Epidermal melanocyte (primary cell): ENCODE results near the gene SLC19A3.
A peak's percentile ranks its signal among the peaks of the same experiment; 100 is the strongest.
"Not testable (repeated sequence)": the region's sequence is repeated elsewhere in the genome, so short reads cannot be mapped to it uniquely, and the experiment has no call there.

Experiments
- DNase-seq: peaks from one replicate; pipeline ENCODE4 v3.0.0; 2011; ENCODE audit warnings: low spot score; ENCODE audit not compliant: insufficient read length

SLC19A3 gene

GRCh38 chr2:227717687-227718567, at the start of gene SLC19A3:
TSS of gene SLC19A3 (minus strand) at chr2:227718028. CDS start at chr2:227702318, 15,710 bp downstream.
- peak; percentile 68 for DNase-seq

GRCh38 chr2:227766373-227766883, 48.6 kb upstream of the SLC19A3 start:
- DNase-seq = peak; percentile 76

GRCh38 chr2:227765788-227766372, 48.1 kb upstream of the SLC19A3 start:
- no peak for DNase-seq

- no peak for DNase-seq
Measured at GRCh38 chr2:227761740-227762476, 44.1 kb upstream of the SLC19A3 start.

DNA sequence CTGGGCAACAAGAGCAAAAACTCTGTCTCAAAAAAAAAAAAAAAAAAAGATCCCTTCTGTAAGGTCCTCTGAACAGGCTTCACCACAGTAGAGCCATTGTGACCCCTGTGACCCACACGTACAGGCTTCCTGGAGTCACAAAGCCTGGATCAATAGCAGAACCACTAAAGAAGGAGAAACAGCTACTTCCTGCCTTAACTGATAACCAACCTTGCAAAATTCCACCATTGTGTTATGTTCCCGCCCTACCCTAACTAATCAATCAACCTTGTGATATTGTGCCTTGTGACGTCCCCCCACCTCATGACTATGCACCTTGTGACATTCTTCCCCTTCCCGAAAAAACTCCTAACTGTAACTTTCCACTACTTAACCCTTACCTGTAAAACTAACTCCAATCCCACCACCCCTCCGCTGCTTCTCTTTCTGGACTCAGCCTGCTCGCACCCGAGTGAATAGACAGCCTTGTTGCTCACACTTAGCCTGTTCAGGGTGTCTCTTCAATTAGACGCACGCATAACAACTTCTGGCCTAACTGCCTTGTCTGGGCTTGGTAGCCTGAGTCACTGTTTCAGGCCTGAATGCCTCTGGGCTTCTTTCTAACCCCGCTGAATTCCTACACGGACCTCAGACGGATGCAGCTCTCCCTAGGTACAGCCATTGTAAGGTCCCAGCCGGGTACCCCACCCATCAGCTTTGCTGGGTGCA, 41.7 kb upstream of the SLC19A3 start:
- no peak for DNase-seq

DNA sequence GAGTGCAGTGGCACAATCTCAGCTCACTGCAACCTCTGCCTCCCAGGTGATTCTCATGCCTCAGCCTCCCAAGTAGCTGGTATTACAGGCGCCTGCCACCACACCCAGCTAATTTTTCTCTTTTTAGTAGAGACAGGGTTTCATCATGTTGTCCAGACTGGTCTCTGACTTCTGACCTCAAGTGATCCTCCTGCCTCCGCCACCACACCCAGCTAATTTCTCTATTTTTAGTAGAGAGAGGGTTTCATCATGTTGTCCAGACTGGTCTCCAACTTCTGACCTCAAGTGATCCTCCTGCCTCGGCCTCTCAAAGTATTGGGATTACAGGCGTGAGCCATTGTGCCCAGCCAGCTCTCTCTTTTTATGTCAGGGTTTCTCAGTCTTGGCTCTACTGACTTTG, 38.4 kb upstream of the SLC19A3 start:
- DNase-seq = not testable (repeated sequence)

GRCh38 chr2:227748079-227748478, 30.3 kb upstream of the SLC19A3 start:
- no peak for DNase-seq

DNA sequence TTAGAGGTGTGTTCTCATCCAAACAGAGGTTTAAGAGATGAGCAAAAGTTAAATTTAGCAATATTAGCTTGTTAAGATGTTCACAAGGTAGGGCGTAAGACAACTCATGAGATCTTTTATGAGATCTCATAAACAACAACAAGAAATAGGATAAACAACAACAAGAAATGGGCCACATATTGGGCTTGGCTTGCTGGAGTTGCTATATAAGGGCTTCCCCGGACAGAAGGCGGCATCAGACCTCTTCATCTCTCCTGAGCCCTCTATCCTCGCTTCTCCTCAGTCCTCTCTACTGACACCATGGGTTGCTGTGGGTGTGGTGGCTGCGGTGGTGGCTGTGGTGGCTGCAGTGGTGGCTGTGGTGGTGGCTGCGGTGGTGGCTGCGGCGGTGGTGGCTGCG, 27.8 kb upstream of the SLC19A3 start, which contains the start of gene SCYGR8:
Gene SCYGR8, plus strand, starts transcription at position 301 of the 400 bp plus-strand sequence. Its CDS starts 0 bp downstream, at position 301.
- DNase-seq = no peak

DNA sequence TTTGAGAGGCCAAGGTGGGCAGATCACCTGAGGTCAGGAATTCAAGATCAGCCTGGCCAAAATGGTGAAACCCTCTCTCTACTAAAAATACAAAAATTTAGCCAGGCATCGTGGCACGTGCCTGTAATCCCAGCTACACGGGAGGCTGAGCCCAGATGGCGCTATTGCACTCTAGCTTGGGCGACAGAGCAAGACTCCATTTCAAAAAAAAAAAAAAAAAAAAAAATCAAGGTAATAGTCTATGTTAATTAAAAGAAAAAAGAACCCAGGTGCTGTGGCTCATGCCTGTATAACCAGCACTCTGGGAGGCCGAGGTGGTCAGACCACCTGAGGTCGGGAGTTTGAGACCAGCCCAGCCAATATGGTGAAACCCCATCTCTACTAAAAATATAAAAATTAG, 22.9 kb upstream of the SLC19A3 start:
- DNase-seq = not testable (repeated sequence)

DNA sequence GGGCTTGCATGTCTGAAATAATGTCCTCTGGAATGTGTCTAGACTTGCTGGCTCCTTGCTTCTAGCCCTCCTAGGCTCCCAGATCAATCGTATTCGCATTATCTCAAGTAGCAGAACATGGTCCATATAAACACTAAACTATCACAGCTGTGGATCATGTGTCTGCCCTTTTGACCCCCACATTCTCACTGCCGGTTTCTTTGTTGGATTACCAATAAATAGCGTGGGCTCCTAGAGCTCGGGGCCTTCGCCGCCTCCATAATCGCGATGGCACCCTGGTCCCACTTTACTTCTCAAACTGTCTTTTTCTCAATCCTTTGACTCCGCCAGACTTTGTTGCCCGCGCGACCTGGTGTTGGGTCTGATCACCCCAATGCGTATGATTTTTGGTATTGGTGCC, 21.5 kb upstream of the SLC19A3 start:
- DNase-seq = no peak

DNA sequence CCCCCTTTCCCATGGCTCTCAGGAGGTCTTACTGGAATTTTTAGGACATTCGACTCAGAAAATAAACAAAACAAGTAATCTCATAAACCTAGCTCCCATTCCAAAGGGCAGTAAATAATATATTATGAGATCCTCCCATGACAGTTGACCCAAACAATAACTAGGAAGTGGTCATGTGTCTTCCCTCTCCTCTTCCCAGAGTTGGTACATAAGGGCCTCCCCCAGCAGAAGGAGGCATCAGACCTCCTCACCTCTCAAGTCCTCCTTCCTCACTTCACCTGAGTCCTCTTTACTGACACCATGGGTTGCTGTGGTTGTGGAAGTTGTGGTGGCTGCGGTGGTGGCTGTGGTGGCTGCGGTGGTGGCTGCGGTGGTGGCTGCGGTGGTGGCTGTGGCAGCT, 10.2 kb upstream of the SLC19A3 start, which contains the start of gene SCYGR7:
Gene SCYGR7, plus strand, starts transcription at position 301 of the 400 bp plus-strand sequence. Its CDS starts 0 bp downstream, at position 301.
- DNase-seq = no peak

DNA sequence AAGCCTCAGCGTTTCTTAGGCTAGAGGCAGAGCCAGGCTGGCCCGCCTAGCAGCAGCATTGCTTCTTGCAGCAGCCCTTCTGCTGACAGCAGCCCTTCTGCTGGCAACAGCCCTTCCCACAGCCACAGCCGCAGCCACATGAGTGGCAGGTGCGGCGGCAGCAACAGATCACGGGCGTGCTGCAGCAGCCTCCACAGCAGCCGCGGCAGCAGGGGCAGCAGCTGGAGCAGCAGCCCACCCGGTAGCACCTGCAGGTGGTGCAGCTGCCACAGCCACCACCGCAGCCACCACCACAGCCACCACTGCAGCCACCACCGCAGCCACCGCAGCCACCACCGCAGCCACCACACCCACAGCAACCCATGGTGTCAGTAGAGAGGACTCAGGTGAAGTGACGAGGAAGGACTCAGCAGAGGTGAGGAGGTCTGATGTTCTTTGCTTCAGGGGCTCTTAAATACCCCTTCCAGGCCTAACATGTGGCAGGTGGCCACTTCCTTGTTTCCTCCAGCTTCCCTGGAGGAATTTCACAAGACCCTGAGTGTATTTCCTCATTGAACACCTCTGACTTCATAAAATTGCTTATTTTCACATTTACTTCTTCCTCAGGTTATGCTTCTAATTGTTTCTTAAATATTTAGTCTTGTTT, 6.7 kb upstream of the SLC19A3 start, which contains the start of gene SCYGR6:
Gene SCYGR6, minus strand, starts transcription at position 364 of the 646 bp plus-strand sequence. Its CDS starts 0 bp downstream, at position 364.
- no peak for DNase-seq

DNA sequence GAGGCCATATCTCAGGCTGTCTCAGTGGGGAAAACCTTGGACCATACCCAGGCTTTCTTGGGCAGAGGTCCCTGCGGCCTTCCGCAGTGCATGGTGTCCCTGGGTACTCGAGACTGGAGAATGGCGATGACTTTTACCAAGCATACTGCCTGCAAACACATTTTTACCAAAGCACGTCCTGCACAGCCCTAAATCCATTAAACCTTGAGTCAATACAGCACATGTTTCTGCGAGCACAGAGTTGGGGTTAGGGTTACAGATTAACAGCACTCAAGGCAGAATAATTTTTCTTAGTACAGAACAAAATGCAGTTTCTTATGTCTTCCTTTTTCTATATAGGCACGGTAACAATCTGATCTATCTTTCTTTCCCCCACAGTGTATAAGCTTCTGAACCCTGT, 5.0 kb upstream of the SLC19A3 start:
- DNase-seq = not testable (repeated sequence)

- DNase-seq = no peak
Measured at GRCh38 chr2:227720680-227721079, 2.9 kb upstream of the SLC19A3 start.

DNA sequence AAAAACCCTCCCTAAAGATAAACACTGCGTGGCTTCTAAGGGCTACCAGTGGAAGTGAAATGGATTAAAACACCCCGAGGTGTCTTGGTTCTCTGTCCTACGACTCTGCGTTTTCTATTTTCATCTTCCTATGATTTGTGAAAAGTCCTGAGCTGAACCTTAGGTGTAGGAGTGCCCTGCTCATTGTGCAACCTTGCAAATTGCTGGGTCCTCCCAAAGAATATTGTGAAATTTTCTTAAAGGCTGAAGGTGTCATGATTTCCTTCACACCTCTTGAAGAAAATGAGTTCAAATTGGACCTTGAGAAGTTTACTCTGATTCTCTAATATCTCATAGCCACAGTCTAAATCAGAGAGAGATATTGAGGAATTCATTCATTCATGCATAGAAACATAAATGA, 1.8 kb upstream of the SLC19A3 start:
- DNase-seq = no peak

- no peak for DNase-seq
Measured at GRCh38 chr2:227716501-227716900, 1.3 kb downstream of the SLC19A3 start.

GRCh38 chr2:227713291-227713690, 4.5 kb downstream of the SLC19A3 start:
- no peak for DNase-seq

GRCh38 chr2:227710986-227711385, 6.8 kb downstream of the SLC19A3 start:
- DNase-seq = no peak

- DNase-seq = no peak
Measured at GRCh38 chr2:227707390-227707789, 10.4 kb downstream of the SLC19A3 start.

DNA sequence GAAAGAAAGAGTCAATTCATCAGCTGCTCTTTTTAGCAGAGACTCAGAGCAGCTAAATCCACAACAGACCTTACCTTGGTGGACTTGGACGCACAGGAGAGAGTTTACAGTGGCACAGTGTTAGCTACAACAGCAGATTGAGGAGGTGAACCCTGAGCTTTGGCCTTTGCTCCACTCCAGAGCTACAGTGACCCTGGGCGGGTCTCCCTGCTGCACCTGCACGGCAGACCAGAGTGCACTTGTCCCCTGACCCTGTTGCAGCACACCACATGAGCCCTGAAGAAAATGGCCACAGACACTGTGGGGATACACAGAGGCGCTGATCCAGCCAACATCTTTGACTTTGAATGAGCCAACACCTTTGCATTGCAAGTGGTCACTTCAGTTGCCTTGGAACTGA, 11.0 kb downstream of the SLC19A3 start:
- no peak for DNase-seq
